Dermis microvascular lymphatic vessel endothelial cell (primary cell): ENCODE data around the gene RDH16. TPM values are rescaled to one million over a fixed set of nuclear protein-coding genes. Genes with fewer than 3 reads are reported as not detected.

Experiments used
- DNase-seq, 2 donors: peaks; one replicate each; pipeline versions ENCODE4 v3.0.0 to v3.0.0-alpha.2; 2010; ENCODE audit warnings: low read depth in 2 of 2
- total RNA-seq: library from RNA; depleted of rRNA; stranded (reverse); fragments of >200 nt; gene quantifications from 2 replicates; pipeline ENCODE4 v1.2.1, GENCODE V29; 2014

The RDH16 gene, protein sequence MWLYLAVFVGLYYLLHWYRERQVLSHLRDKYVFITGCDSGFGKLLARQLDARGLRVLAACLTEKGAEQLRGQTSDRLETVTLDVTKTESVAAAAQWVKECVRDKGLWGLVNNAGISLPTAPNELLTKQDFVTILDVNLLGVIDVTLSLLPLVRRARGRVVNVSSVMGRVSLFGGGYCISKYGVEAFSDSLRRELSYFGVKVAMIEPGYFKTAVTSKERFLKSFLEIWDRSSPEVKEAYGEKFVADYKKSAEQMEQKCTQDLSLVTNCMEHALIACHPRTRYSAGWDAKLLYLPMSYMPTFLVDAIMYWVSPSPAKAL
- under 0.01 and 0.13 TPM in 2 replicates for total RNA-seq

DNA sequence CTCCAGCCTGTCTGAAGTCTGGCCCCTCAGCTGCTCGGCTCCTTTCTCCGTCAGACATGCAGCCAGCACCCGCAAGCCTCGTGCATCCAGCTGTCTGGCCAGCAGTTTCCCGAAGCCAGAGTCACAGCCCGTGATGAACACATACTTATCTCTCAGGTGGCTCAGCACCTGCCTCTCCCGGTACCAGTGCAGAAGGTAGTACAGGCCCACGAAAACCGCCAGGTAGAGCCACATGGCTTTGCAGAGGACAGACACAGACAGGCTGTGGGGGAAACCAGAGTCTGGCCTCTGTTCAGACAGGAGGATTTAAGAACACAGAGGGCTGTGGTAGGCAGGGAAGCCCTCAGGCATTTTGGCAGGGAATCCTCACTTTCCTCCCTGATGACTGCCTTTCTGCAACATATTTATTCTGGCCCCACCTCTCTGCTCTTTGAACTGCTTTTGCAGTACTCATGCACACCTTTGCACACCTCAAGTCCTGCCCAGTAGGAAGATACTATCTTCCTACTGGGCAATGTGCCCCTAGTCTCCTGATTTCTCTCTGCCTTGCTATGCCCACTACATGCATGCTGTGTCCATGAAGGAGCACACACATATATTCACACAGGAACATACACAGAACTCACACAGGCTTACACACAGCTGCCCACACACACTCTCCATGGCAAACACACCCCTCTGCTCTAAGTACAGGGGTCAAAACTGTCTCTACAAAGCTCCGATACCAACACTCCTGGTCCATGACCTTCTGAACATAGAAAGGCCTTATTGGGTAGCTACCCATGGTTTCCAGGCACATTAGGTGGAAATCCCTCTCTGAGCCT, at the start of gene RDH16:
Gene RDH16, minus strand, starts transcription at position 380 of the 824 bp plus-strand sequence. Its CDS starts 146 bp downstream, at position 234.
- no peak for DNase-seq

DNA sequence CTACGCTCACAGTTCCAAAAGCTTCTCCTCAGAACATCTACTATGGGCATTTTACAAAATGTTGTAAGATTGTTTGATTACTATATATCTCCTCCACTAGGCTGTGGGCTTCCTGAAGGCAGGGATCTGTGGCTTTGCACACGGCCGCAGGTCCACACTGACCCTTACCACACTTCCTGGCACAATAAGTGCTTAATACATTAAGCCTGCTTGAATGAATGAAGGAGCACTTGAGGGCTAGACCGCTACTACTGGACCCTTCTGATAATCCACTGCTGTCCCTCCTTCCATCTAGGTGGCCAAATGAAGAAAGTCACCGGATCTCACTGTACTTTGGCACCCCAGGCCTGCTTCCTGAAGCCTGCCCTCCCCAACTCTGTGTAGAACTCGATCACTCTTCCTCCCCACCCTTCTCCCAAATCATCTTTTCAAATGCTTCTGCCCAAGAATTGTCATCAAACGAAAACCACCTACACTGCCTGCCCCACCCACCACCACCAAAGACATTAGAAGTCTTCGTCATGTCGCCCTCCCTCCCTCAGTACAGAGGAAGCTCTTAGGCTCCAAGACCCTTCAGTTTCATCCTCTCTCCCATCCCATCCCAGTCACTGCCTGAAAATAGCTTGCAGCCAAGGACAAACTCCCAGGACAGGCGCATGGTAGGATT, 49.5 kb upstream of the RDH16 start:
- DNase-seq, result no peak

DNA sequence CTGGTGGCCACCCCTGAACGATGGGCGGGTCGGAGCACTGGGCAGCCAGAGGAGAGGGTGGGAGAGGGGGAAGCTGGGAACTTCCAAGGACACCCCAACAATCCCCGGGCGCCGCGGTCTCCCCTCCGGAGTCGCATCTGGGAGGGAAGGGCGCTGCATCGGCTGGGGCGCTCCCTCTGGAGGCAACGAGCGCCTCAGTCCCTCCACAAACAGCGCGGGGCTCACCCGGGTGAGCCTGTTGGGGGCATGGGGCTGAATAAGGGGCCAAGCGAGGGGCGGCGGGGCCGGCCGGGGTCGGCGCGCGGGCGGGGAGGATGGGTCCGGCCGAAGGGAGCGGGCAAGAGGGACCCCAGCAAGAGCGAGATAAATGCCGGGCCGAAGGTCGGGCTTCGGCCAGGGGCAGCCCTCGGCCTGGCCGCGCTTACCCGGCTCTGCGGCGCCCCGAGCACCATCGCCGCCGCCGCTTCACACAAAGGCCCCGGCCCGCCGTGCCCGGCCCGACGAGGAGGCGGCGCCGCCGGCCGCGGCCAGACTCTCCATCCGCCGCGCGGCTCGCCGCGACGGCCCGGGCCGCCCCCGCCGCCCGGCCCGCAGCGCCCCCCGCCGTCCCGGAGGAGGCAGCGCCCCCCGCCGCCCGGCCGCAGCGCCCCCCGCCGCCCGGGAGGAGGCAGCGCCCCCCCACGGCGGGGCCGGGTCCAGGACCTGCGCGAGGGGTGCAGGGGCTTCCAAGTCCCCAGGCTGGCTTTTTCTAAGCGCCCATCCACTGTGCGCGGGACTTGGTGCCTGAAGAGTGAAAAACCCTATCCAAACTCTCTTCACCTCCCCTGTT, 48.8 kb upstream of the RDH16 start, which contains the start of gene ZBTB39:
Gene ZBTB39, minus strand, starts transcription at position 567 of the 829 bp plus-strand sequence. CDS start 1,629 bp downstream, outside the sequence.
- peak in 1 of 2 donors; percentile 63 for DNase-seq

DNA sequence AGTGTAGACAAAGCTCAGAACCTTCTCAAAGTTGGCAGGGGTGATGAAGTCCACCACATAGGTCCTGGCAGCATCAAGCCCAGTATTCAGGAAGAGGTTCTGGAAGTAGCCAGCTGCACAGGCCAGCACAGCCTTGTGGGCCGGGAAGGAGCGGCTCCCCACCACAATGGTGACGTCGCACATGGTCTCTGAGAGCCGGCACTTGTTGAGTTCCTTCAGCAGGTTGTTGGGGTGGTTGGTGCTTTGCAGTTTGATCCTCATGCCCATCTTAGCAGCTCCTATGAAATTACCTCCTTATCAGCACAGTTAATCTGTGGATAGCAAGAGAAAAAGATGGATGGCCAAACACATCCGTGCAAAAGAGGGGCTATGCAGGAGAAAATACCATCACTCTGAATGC, 47.2 kb upstream of the RDH16 start:
- no peak for DNase-seq

DNA sequence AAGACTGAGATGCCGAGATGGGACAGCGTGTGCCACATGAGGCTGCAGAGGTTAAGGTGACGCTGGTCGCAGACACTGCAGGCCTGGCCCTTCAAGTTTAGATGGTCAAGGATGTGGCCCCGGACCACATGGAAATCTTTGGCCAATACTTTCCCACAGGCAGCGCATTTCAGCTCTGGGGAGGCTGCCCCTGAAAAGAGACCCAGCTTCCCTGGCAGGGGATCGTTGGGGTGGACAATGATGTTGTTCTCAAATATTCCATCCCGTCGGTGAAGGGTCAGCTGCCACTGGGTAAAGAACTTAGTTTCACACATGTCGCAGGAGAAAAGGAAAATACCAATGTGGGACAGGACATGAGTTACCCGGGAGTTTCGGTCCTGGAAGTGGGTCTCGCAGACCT, 46.0 kb upstream of the RDH16 start:
- DNase-seq, result no peak

DNA sequence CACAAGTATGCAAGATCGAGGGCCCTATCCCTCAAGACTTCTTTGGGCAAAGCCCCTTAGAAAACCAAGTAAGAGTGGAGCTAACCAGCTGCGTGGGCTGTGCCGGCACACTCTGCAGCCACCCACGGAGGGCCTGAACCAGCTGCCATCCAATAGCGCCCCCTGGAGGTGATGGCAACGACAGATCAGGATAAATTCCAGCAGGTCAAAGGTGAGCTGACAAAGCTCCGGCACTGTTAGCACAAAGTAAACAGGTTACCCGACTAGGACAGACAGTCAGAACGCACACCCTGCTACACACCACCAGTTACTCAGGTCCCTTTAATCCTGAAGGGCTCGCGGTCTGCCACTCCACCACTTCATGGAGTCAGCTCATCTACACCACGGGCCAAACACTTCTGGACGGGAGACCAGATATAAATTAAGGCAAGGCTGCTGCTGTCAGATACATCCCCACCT, 44.1 kb upstream of the RDH16 start:
- DNase-seq, result peak; percentile 80 to 83

DNA sequence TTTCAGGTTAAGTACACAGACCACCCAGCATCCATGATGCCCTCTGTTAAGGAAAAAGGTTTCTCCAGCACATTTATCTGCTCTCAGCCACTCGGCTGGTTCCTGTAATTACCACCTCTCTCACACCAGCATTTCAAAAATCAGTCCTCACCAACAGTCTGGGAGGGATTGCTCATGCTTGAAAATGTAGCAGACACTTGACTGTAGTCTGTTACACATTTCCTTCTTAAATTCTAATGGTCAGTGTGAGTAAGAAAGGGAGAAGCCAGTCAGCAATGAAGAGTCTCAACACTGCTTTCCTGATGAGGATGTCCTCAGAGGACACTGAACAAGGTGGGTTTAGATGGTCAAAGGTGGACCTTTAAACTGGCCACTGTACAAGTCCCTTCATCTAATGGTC, 43.0 kb upstream of the RDH16 start:
- DNase-seq, result no peak

DNA sequence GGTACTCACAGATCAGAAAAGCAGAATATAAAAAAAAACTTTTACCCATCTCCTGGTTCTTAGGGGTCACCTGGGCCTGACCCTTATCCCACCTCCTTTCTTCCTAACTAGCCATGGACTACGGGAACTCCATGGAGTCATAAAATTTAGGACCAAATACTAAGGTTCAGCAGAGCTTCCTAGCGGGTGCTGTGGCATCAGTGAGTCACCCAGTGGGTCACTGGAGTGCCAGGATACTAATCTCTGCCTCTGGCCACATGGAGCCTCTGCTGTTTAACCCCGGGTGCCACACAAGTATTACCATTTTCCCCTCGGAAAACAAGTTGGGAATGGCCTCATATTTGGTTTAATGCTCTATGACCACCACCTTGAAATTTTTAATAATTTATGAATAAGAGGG, 42.0 kb upstream of the RDH16 start:
- DNase-seq, result no peak

DNA sequence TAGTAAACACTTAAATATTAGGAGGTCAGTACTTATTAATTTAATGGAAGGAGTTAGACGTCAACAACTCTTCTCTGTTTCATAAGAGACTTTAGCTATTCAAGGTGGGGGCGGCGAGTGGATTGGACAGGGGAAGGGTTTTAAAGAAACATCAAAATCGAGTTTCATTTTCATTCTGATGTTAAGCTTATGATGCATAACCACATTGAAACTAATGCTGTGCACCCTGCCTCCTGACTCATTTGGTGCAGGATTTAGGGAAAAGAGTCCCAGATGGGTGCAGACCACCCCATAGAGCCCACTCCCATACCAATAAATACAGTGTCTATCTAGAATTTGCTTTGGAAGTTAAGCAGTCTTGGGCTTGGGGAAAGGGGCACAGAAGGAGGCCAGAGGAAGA, 41.6 kb upstream of the RDH16 start:
- no peak for DNase-seq

DNA sequence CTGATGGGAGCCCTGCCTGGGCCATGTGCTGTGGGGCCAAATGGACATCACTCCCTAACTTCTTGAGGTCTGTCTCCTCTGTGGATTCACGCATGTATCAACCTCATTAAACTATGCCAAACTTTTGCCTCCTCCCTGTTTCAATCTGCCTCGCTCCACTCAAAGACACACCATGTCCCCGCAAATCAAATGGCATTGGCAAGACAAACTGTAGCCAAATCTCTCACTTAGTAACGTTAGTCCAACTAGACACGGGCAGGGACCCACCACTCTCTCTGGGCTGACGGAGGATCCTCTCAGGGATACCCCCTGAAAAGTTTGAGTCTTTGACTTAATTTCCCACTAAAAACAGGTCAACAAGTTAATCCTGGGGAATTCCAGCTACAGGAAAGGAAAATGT, 40.9 kb upstream of the RDH16 start:
- DNase-seq, result no peak

DNA sequence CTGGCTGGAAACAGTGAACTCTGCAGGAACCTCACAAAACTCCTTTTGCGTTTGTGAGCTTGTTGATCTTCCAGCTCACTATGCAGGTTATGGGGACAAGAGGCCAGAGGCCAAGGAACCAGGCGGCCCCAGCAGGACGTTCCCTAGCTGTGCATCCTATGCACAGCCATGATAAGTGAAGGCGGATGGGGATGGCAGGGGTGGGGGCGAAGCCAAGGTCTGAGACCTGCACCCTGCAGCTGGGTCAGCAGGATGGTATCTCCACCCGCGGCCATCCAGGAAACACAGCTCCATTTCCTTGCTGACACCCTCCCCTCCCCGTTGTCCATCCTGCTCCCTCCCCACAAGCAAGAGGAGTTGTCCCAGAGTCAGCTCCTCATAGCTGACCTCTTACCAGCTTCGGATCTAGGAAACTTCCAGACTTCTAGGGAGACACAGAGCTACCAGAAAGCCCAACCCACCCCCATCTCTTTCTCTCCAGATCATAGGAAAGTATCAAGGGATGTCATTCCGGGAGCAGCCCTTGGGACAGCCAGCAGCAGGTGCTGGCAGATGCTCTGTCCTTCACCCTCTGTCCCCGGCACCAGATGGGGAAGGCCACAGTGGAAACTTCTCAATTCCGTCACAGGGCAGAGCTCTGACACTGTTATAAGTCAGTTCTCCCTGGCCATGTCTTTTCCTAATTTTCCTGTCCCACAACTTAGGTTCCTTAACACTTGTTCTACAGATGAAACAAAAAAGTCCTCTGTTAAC, 39.6 kb upstream of the RDH16 start:
- DNase-seq, result no peak

DNA sequence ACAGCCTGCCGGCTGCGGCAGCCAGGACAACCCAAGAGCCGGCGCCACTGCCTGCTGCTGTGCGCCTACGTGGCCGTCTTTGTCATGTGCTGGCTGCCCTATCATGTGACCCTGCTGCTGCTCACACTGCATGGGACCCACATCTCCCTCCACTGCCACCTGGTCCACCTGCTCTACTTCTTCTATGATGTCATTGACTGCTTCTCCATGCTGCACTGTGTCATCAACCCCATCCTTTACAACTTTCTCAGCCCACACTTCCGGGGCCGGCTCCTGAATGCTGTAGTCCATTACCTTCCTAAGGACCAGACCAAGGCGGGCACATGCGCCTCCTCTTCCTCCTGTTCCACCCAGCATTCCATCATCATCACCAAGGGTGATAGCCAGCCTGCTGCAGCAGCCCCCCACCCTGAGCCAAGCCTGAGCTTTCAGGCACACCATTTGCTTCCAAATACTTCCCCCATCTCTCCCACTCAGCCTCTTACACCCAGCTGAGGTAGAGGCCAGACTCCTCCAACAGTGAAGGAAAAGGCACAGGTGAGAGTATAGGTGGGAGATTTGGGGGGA, 38.6 kb upstream of the RDH16 start:
- DNase-seq, result no peak

DNA sequence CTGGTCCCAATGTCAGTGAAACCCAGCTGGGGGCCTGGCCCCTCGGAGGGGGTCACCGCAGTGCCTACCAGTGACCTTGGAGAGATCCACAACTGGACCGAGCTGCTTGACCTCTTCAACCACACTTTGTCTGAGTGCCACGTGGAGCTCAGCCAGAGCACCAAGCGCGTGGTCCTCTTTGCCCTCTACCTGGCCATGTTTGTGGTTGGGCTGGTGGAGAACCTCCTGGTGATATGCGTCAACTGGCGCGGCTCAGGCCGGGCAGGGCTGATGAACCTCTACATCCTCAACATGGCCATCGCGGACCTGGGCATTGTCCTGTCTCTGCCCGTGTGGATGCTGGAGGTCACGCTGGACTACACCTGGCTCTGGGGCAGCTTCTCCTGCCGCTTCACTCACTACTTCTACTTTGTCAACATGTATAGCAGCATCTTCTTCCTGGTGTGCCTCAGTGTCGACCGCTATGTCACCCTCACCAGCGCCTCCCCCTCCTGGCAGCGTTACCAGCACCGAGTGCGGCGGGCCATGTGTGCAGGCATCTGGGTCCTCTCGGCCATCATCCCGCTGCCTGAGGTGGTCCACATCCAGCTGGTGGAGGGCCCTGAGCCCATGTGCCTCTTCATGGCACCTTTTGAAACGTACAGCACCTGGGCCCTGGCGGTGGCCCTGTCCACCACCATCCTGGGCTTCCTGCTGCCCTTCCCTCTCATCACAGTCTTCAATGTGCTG, 38.0 kb upstream of the RDH16 start:
- DNase-seq, result no peak

DNA sequence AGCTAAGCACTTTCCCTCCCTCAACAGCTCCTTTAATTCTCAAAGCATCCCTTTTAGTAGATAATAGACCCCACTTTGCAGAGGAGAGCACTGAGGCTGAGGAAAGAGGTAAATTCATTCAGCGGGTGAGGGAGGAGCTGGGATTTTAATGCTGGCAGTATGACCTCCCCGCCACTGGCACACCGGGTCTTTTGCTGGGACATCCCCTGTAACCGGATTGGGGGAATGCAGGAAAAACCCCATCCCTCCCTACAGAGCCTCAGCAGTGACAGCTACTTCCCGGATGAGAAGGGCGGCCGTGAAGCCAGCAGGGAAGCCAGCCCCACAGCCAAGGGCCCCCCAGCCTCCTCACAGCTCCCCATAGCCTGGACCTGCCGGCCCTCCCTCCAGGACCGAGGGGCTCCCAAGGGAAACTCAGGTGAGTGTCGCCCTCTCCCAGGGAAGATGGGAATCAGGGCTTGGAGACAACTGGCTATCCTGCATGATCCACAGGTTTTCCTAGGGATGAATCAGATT, 36.9 kb upstream of the RDH16 start:
- no peak for DNase-seq

DNA sequence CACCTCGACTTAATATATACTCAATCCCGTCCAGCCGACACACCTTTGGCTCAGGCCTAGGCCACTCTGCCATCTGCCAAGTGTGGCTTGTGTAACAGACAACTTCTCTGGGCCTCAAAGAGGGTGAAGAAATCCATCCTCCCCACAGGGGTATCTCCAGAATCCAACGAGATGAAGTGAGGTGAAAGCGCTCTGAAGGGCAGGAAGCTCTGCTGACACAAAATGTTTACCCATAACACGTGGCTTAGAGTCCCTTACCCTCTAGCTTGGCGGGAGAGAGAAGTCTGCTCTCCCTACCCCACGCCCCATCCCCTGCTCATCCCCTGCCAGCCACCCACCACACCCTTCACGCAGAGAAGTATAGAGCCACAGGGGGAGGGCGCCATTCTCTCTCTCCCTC, 35.9 kb upstream of the RDH16 start:
- no peak for DNase-seq

DNA sequence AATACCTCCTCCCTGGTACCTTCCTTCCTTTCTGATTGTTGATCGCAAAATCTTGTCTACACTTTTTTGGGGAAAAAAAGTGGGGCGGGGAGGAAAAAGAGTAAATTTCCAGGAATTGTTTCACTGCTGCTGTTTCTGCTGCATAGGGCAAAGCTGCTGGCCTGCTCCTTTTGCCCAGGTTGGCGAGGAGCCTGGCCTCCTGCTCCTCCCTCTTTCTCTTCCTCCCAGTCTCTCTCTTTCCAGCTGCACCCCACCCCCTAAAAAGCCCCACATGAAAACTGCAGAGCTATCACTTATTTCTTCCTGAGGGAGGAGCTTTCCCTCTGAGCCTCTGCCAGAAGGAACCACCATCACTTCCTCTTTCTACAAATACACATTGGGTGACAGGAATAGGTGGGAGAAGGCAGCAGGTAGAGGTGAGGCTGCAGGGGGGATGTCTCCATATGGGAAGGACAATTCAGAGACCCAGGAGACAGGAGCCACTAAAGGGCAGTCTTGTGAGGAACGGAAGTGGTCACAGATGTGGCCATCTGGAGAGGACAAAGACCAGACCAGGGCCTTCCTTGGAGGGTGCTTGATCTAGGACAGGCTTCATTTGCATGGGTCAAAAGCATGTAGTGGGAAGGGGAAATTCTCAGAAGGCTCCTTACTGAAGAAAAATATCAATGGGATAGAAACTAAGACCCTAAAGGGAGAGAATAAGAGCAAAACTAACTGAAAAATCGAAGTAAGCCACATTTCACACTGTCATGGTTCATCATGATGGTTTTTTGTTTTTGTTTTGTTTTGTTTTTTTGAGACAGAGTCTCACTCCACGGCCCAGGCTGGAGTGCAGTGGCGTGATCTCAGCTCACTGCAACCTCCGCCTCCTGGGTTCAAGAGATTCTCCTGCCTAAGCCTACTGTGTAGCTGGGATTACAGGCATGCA, 34.2 kb upstream of the RDH16 start:
- DNase-seq, result peak; percentile 62

DNA sequence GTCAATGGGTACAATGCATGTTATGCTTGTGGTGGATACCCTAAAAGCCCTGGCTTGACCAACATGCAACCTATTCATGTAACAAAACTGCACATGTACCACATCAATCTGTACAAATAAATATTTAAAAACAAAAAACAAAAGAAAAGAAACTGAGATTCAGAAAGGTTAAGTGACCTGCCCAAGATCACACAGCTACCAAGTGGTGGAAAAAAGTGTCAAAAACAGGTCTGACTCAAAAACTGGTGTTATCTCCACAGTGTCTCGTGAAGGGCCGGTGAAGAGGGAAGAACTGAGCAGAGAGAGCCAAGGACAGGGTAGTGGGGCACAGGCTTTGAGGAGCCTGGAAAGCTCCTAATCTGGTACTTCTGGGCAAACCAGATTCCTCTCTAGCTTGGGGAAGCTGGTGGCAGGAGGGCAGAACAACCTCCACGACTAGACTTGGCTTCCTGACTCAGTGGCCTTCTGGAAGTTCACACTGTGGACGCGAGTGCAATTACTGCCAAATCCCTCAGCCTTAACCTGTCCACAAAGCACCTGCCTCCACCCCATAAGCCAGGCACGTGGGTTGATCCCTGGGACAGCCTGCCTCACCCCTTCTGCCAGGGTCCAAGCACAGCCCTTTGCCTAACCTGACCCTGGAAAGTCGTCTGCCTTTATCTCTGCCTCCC, 33.4 kb upstream of the RDH16 start:
- DNase-seq, result no peak
